ENCODE measurements around the gene HADHB. TPM values are rescaled to one million over a fixed set of nuclear protein-coding genes. Genes with fewer than 3 reads are reported as not detected.
"Not testable (repeated sequence)": the region's sequence is repeated elsewhere in the genome, so short reads cannot be mapped to it uniquely, and the experiment has no call there.

HADHB gene
- total and polyA plus RNA-seq, 2 of the 13 experiments (the other 11 are each of a cell fraction or from before 2014, with no cell fraction given), result 112 to 238 TPM

GRCh38 chr2:26331321-26331720 is 86.6 kb downstream of the HADHB start:
- BruUV-seq (replicated peaks), result not testable (repeated sequence)

DNA sequence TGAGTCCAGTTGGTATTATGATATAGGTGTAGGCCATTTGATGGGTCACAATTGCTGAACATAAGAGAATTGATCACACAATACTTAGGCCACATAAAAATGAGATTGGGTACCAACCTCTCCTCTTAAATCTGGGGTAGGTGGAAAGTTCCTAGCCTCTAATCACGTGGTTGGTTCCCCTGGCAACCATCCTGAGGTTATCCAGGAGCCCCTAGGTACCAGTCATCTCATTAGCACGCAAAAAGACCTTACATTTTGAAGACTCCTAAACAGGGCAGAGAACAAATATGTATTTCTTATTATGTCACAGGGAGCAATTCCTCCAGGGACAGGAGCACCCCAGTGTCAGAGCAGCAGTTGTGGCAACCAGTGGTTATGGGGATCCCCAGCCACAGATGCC is 88.6 kb downstream of the HADHB start:
- H3K4me2 ChIP-seq (ENCODE audit: low read depth, low read length), result no peak overlapping the region
- intact Hi-C loops (cut with micrococcal nuclease; ENCODE audit: unreplicated experiment), result loop anchor here (5.0 kb wide), 1 partner anchor 124 kb away; no protein-coding TSS in a partner anchor
- H3K9me3 ChIP-seq (ENCODE audit: low read length), result no peaks in the 10 kb centered on the region
- FAIRE-seq (peak; percentile 77), ATAC-seq (peak; percentile 52), DNase-seq (ENCODE audit: low spot score) (peak; percentile 85)
- H4K20me1 ChIP-seq (ENCODE audit: insufficient read depth, low read length), result no peaks in the 10 kb centered on the region
- no peak overlapping the region for H3K27ac ChIP-seq (ENCODE audit: extremely low read length, insufficient read depth, low read length)
- in situ Hi-C loops (cut with HindIII; ENCODE audit: extremely low pct_ligation_motif_present, low pct_unique_long_range_greater_than_20kb), result loop anchor here (5.0 to 25.0 kb wide), 2 partner anchors 96 to 346 kb away; partner anchors contain the start of gene KIF3C
- CTCF ChIA-PET (ENCODE audit: low intra/inter-chr PET ratio, low total read pairs), result no interaction called here
- peaks cover 21% of the 10 kb centered on the region for H3K4me1 ChIP-seq (ENCODE audit: insufficient read depth, low read length)
- H3K9ac ChIP-seq (ENCODE audit: insufficient read depth, low read depth, low read length), result no peak overlapping the region
- no peak overlapping the region for H3K4me3 ChIP-seq (replicated peaks in 1 of 3; ENCODE audit: insufficient read depth in 1 of 3, low read depth in 2 of 3, low read length in 3 of 3)
- H2AFZ ChIP-seq (ENCODE audit: low read length), result no peak overlapping the region
- BruUV-seq (replicated peaks), result no TSS peak
- H3K79me2 ChIP-seq (ENCODE audit: insufficient read depth, low read length), result no peaks in the 10 kb centered on the region
- no peaks in the 10 kb centered on the region for H3K36me3 ChIP-seq (replicated peaks in 1 of 2; ENCODE audit: control insufficient read depth in 1 of 2, insufficient read depth in 2 of 2, low read length in 2 of 2)
- WGBS (ENCODE audit: low lambda C conversion rate), result 6% methylated on average over 2 of the region's 2 CpGs
- H3K27me3 ChIP-seq (ENCODE audit: control insufficient read depth in 1 of 2, insufficient read depth in 2 of 2, low read length in 2 of 2), result no peaks in the 10 kb centered on the region
- POLR2A ChIA-PET, result interaction anchor here (0.7 to 0.9 kb wide), 2 partner anchors 12 to 89 kb away, joined by 3 to 10 read pairs; partner anchors contain the start of genes HADHA, HADHB and SELENOI
- TF ChIP-seq ZNF546 (CRISPR knock-in tag; conservative IDR thresholded peaks at IDR 0.05), result no peak
- TF ChIP-seq MXI1 (IDR thresholded peaks at IDR 0.05; ENCODE audit: borderline replicate concordance, low read depth, low read length), result peak; percentile 53; the same call in 1 of the 3 replicates
- peak; percentile 47 for TF ChIP-seq RFX1 (IDR thresholded peaks at IDR 0.05)
- TF ChIP-seq CCAR2 (optimal IDR thresholded peaks at IDR 0.05; ENCODE audit: low read depth, low read length), result no peak
- TF ChIP-seq GABPA (IDR thresholded peaks at IDR 0.05; ENCODE audit: low read depth, low read length), result no peak
- TF ChIP-seq GABPA (CRISPR knock-in tag; IDR thresholded peaks at IDR 0.05; ENCODE audit: low read depth), result no peak
- peak; percentile 86 for TF ChIP-seq RFX3 (CRISPR knock-in tag; IDR thresholded peaks at IDR 0.05)

More at GRCh38 chr2:26331321-26331720, 86.6 kb downstream of the HADHB start:
- DNase-seq (ENCODE audit: low spot score); H3K79me2 ChIP-seq (ENCODE audit: insufficient read depth, low read length); H4K20me1 ChIP-seq (ENCODE audit: insufficient read depth, low read length); H3K4me3 ChIP-seq (replicated peaks in 1 of 3; ENCODE audit: insufficient read depth in 1 of 3, low read depth in 2 of 3, low read length in 3 of 3); H3K4me2 ChIP-seq (ENCODE audit: low read depth, low read length); H3K9ac ChIP-seq (ENCODE audit: insufficient read depth, low read depth, low read length); FAIRE-seq; ATAC-seq; H2AFZ ChIP-seq (ENCODE audit: low read length); H3K9me3 ChIP-seq (ENCODE audit: low read length); H3K27ac ChIP-seq (ENCODE audit: extremely low read length, insufficient read depth, low read length); H3K27me3 ChIP-seq (ENCODE audit: control insufficient read depth in 1 of 2, insufficient read depth in 2 of 2, low read length in 2 of 2); H3K36me3 ChIP-seq (replicated peaks in 1 of 2; ENCODE audit: control insufficient read depth in 1 of 2, insufficient read depth in 2 of 2, low read length in 2 of 2): not testable (repeated sequence)
- TF ChIP-seq SALL1 (CRISPR knock-in tag; IDR thresholded peaks at IDR 0.05) (peak; percentile 39; the same call in 1 of the 2 replicates), GFI1 (CRISPR knock-in tag; IDR thresholded peaks at IDR 0.05; ENCODE audit: borderline replicate concordance) (0 out of 2 replicates have a peak, but pooled peaks have one; percentile 25)
- TF ChIP-seq, protein P1, sequence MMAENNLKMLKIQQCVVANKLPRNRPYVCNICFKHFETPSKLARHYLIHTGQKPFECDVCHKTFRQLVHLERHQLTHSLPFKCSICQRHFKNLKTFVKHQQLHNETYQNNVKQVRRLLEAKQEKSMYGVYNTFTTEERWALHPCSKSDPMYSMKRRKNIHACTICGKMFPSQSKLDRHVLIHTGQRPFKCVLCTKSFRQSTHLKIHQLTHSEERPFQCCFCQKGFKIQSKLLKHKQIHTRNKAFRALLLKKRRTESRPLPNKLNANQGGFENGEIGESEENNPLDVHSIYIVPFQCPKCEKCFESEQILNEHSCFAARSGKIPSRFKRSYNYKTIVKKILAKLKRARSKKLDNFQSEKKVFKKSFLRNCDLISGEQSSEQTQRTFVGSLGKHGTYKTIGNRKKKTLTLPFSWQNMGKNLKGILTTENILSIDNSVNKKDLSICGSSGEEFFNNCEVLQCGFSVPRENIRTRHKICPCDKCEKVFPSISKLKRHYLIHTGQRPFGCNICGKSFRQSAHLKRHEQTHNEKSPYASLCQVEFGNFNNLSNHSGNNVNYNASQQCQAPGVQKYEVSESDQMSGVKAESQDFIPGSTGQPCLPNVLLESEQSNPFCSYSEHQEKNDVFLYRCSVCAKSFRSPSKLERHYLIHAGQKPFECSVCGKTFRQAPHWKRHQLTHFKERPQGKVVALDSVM (CRISPR knock-in tag; IDR thresholded peaks at IDR 0.05), result peak; percentile 95
- in situ Hi-C loops (cut with HindIII; ENCODE audit: extremely low pct_ligation_motif_present, low pct_unique_long_range_greater_than_20kb) (loop anchor here (5.0 to 25.0 kb wide), 2 partner anchors 94 to 344 kb away; partner anchors contain the start of gene KIF3C), intact Hi-C loops (cut with micrococcal nuclease; ENCODE audit: unreplicated experiment) (loop anchor here (2.0 to 5.0 kb wide), 2 partner anchors 15 to 126 kb away; no protein-coding TSS in a partner anchor)
- H3K4me1 ChIP-seq (ENCODE audit: insufficient read depth, low read length), result peaks cover 30% of the 10 kb centered on the region
- ChIA-PET CTCF (ENCODE audit: low intra/inter-chr PET ratio, low total read pairs) (interaction anchor here (1.8 kb wide), 1 partner anchor 138 kb away, joined by 4 read pairs; no protein-coding TSS in a partner anchor), POLR2A (interaction anchor here (1.4 kb wide), 1 partner anchor 15 kb away, joined by 7 read pairs; the partner anchor contains the start of gene SELENOI)
- WGBS (ENCODE audit: low lambda C conversion rate), result 48% methylated on average over 8 of the region's 8 CpGs
